Mononuclear cell (primary cell): ENCODE results near the gene USP24. TPM values are rescaled to one million over a fixed set of nuclear protein-coding genes. Genes with fewer than 3 reads are reported as not detected.

ENCODE experiments used
- H3K27me3 ChIP-seq: 2 replicates; pipeline ENCODE4 v1.6.0; 2011; ENCODE audit warnings: low read length, control low read depth; ENCODE audit not compliant: insufficient read depth
- H3K4me1 ChIP-seq: 2 replicates; pipeline ENCODE4 v1.5.1; 2011; ENCODE audit warnings: mild to moderate bottlenecking, low read length, control low read depth; ENCODE audit not compliant: insufficient read depth
- H3K4me3 ChIP-seq: 2 replicates; pipeline ENCODE4 v1.5.1; 2011; ENCODE audit warnings: mild to moderate bottlenecking, low read length, moderate library complexity
- H3K9me3 ChIP-seq: 2 replicates; pipeline ENCODE4 v1.5.1; 2011; ENCODE audit warnings: low read depth, mild to moderate bottlenecking, control low read depth, low read length
- total RNA-seq: library from RNA; depleted of rRNA; stranded (reverse); fragments of >200 nt; gene quantifications from one replicate; pipeline ENCODE4 v1.2.3, GENCODE V29; 2012

Gene USP24, protein sequence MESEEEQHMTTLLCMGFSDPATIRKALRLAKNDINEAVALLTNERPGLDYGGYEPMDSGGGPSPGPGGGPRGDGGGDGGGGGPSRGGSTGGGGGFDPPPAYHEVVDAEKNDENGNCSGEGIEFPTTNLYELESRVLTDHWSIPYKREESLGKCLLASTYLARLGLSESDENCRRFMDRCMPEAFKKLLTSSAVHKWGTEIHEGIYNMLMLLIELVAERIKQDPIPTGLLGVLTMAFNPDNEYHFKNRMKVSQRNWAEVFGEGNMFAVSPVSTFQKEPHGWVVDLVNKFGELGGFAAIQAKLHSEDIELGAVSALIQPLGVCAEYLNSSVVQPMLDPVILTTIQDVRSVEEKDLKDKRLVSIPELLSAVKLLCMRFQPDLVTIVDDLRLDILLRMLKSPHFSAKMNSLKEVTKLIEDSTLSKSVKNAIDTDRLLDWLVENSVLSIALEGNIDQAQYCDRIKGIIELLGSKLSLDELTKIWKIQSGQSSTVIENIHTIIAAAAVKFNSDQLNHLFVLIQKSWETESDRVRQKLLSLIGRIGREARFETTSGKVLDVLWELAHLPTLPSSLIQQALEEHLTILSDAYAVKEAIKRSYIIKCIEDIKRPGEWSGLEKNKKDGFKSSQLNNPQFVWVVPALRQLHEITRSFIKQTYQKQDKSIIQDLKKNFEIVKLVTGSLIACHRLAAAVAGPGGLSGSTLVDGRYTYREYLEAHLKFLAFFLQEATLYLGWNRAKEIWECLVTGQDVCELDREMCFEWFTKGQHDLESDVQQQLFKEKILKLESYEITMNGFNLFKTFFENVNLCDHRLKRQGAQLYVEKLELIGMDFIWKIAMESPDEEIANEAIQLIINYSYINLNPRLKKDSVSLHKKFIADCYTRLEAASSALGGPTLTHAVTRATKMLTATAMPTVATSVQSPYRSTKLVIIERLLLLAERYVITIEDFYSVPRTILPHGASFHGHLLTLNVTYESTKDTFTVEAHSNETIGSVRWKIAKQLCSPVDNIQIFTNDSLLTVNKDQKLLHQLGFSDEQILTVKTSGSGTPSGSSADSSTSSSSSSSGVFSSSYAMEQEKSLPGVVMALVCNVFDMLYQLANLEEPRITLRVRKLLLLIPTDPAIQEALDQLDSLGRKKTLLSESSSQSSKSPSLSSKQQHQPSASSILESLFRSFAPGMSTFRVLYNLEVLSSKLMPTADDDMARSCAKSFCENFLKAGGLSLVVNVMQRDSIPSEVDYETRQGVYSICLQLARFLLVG (N-terminal part only)
- total RNA-seq: 101 TPM

DNA sequence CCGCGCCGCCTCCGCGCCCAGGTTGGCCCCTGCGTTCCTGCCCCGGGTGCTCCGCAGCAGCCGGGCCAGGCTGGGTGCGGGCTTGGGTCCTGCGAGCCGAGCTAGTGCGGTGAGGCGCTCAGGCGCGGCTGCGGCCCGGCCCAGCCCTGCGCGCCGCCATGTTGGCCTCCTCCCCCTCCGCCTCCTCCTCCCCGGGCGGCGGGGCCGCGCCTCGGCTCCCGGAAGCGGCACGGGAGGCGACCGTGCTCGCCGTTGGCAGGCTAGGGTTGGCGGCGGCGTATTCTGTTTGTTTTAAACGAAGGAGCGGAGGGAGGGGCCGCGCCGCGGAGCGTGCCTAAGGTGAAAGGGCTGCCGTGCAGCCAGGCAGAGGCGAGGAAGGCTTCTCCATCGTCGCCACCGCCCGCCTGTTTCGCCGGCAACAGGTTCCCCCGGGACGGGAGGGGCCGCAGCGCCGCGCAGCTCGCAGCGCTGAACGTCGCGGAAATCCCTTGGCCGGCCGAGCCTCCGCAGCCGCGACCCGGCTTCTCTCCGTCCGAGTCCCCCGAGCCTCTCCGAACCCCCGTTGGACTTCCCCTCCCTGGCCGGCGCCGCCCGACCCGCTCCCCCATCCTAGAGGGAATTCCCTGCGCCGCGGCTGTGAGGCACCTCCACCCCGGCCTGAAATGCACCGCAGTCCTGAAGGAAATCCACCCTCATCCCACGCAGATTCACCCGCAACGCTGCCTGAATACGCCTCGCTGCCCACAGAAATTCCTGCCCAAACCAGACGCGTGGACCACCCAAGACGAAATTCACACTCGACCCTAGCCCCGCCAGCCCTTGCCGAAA is at the start of gene USP24:
Gene USP24, minus strand, starts transcription at position 171 of the 828 bp plus-strand sequence. CDS start 251 bp downstream, outside the sequence.
- H3K4me3 ChIP-seq: peak within 1 kb of the TSS; percentile 94

DNA sequence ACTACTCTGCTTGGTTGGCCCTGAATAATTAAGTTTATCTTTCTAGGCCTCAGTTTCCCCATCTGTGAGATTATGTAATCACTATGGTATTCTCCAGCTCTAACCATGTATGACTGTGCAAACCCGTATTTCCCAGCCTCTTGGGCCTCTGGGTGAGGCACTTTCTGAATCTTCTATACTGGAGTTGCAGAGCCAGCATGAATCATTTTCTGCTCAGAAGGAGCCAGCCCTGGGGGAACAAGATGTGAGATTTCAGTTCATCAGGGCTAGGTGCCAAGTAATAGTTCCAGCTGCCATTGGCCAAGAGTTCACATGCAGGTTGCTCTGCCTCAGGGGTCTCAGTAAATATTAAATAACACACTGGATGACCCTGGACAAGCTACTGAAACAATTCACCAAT is 47.7 kb upstream of the USP24 start:
- H3K4me1 ChIP-seq: peaks cover 39% of the 10 kb centered on the region
- H3K9me3 ChIP-seq: no peaks in the 10 kb centered on the region
- no peak overlapping the region for H3K4me3 ChIP-seq
- H3K27me3 ChIP-seq: no peaks in the 10 kb centered on the region

More for the DNA sequence above, at the start of gene USP24:
- H3K4me1 ChIP-seq: peaks cover 65% of the 10 kb centered on the region
- H3K9me3 ChIP-seq: no peaks in the 10 kb centered on the region
- no peaks in the 10 kb centered on the region for H3K27me3 ChIP-seq

DNA sequence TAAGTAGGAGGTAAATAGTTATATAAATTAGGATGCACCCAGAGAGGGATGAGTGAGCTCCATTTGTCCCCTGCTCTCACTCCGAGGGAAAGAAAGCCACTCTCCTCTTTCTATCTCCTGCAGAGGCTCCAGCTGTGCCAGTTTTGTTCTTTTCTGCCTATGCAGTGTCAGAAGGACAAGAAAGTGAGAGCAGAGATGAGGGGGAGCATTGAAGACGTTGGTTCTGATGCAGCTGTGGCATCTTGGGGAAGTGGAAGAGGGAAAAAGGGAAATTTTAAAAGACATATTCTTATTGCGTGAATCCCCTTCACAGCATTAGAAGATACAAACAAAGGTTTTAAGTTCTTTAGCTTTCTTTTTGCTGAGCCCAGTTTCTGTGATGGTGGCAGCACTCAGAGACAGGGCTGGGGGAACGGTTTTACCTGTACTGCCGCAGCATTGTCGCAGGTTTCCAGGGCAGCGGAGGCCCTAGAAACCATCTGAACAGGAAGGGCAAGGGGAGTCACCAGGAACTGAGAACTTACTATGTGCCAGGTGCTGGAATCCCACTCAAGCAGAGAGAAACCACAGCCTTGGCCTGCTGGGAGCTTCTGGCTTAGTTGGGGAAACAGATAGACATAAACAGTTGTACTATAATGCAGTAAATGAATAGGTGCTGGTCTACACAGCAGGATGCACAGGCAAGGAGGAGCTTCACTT is 44.9 kb upstream of the USP24 start:
- Histone ChIP-seq H3K27me3 (no peaks in the 10 kb centered on the region), H3K4me1 (peaks cover 44% of the 10 kb centered on the region), H3K9me3 (no peaks in the 10 kb centered on the region), H3K4me3 (no peak overlapping the region)

DNA sequence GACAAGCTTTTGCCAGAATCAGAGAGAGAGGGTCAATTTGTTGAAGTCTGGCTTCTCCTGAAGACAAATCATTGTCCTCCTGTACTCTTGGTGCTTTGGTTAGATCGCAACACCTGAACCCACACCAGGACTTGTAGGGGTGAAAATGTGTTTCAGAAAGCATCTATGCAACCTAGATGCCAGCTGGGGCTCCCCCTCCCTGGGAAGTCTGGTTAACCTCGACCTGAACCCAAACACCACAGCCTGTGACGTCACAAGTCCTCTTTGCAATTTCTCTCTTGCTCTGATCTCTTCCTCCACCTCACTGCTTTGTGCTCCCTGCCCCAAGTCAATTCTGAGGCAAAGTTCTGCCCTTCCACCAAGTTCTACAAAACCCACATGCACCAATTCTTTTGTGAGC is 42.8 kb upstream of the USP24 start:
- no peaks in the 10 kb centered on the region for H3K27me3 ChIP-seq
- H3K4me1 ChIP-seq: peaks cover 45% of the 10 kb centered on the region
- no peaks in the 10 kb centered on the region for H3K9me3 ChIP-seq
- H3K4me3 ChIP-seq: no peak overlapping the region

DNA sequence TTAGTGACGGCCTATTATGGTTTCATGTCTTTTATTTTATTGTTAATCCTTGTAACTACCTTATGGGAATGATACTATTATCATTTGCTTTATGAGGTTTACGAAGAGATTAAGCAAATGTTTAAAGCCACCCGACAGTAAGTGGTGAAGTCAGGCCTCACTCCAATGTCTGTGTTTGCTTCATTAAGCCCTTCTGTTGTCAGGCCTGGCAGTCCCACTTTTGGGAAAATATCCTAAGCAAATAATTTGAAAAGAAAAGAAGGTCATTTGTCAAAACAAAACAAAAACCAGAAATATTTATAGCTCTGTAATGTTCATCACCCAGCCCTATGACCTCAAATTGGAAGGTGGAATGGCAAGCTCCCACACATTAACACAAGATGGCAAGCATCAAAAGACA is 40.7 kb upstream of the USP24 start:
- Histone ChIP-seq H3K27me3 (no peaks in the 10 kb centered on the region), H3K4me3 (no peak overlapping the region), H3K4me1 (peaks cover 38% of the 10 kb centered on the region), H3K9me3 (no peaks in the 10 kb centered on the region)

DNA sequence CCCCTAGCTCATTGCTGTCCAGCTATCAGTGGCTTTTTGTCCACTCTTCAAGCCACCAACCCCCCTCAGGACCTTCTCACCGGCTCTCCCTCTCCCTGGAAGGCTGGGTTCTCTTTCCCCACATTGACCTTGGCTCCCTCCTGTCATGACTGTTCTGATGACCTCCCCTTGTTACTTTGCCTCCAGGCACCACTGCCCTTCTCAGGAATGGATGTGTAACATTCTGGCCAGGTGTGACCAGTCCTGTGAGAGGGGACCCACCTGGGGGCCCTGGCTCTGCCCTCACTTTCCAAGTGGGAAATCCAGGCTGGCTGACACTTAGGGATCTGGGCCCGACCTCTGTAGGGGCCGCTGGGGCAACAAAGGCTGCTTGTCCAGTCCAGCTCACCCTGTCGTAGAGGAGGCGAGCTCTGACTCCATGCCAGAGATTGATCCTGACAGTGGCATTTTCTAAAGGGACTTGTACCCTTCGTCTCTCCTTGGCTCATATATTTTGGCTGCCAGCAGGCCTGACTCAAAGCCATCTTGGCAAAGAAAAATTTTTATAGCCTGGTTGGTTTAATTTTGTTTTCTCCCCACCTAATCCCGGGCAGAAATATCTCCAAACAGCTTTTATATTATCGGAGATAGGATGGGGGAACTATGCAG is 37.9 kb upstream of the USP24 start:
- Histone ChIP-seq H3K4me1 (peaks cover 12% of the 10 kb centered on the region), H3K9me3 (no peaks in the 10 kb centered on the region), H3K27me3 (no peaks in the 10 kb centered on the region), H3K4me3 (no peak overlapping the region)

DNA sequence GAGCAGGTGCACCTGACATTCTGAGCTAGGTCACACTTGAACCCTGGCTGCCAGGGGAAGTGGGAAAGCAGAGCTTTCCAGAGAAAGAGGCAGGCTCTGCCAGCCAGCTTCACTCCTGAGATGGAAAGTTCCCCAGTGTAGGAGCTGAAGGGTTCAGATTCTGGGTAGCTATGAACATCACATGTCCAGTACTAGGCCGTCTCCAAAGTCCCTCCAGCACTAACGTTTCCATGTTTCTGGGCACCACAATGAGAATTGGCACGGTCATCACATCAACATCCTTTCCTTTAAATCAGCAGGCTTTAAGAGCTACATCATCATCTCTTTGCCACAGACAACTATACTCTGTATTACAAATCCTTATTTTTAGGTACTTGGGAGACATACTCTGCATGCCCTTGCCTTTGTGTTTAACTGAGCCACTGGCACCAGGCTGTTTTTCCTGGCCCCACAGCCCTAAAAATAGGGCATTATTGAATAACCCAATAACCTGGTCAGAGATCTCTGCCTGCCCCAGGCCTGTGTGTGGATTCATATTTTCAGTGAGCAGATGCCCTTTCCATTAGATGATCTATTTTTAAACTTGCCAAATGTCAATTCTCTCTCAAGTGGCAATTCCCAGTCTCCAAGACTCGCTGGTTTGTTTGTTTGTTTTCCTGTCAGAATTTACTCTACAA is 35.4 kb upstream of the USP24 start:
- no peak overlapping the region for H3K4me3 ChIP-seq

DNA sequence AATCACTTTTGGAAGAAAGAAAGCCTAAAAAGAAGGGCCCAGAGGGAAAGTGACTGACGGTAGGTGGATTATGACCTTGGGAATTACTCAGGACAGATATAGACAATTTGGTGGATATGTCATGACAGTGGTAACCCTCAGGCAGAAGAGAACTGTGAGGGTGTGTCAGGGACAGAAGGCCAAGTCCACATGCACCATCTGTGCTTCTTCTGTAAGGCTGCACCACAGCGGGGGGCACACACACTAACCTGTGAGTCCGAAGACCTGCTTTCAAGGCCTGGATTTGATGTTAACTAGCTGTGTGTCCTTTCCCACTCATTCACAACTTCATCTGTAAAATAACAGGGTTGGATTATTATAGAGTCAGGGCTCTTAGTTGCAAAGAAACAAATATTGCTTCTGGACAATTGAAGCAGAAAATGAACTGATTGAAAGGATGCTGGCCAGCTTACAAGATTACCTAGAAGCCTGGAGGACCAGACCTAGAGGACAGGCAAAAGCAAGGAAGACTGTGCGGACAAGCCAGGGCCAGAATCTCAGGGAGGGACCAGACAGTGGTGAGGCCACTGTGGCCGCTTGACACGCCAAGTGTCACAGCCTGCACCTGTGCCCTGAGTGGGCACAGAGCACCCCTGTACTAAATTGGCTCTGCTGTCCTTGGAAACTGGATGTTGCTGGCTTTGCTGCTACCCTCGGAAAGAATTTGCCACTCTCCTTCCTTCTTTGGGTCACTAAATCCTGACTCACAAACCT is 34.7 kb upstream of the USP24 start:
- no peak overlapping the region for H3K4me3 ChIP-seq
- peaks cover 15% of the 10 kb centered on the region for H3K4me1 ChIP-seq
- H3K27me3 ChIP-seq: no peaks in the 10 kb centered on the region
- no peaks in the 10 kb centered on the region for H3K9me3 ChIP-seq

More for the DNA sequence above, 35.4 kb upstream of the USP24 start:
- Histone ChIP-seq H3K4me1 (peaks cover 8% of the 10 kb centered on the region), H3K27me3 (no peaks in the 10 kb centered on the region), H3K9me3 (no peaks in the 10 kb centered on the region)

DNA sequence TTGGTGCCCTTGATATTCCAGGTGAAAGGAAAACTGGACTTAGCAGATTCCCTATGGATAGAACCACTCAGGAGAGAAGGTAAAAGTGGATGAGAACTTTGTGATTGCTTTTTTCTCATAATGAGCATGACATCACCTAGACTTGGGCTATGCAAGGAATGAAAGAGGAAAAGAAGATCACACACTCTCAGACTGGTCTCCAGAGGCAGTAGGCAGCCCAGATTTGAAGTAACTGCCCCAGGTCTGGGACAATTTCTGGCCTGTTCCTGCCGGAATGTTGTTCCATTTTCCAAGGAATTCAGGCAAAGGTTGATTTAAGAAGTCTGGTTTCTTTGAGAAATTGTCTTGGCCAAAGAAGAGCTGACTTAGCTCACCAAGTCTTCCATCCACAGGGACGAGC is 31.7 kb upstream of the USP24 start:
- H3K27me3 ChIP-seq: no peaks in the 10 kb centered on the region
- H3K9me3 ChIP-seq: no peaks in the 10 kb centered on the region
- H3K4me3 ChIP-seq: no peak overlapping the region
- peaks cover 23% of the 10 kb centered on the region for H3K4me1 ChIP-seq

DNA sequence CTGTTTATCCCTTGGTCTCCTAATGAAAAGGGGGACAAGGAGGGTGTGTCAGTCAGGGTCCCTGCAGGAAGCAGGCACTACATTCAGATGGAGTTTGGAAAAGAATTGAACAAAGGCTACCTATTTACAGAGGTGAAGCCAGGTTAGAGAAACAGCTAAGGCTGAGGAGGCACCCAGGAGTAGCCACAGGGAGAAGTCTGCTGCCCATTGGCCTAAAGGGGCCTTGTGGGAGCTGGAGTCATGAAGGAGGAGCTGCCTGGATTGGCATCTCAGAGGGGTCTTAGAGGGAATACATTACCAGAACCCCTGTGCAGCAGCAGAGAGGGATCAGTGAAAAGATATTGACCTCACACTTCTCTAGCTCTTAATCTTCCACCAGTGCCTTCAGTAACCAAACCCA is 31.2 kb upstream of the USP24 start:
- Histone ChIP-seq H3K4me1 (peaks cover 23% of the 10 kb centered on the region), H3K27me3 (no peaks in the 10 kb centered on the region), H3K9me3 (no peaks in the 10 kb centered on the region), H3K4me3 (no peak overlapping the region)

DNA sequence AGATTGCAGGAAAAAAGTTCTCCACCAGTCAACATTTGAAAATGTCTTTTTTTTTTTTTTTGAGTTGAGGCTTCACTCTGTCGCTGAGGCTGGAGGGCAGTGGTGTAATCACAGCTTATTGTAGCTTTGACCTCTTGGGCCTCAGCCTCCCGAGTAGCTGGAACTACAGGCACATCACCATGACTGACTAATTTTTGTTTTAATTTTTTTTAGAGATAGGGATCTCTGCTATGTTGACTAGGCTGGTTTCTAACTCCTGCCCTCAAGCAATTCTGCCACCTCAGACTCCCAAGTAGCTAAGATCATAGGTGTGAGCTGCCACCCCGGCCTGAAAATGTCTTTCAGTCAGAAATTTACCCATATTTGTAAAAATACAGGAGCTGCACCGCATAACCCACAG is 30.6 kb upstream of the USP24 start:
- Histone ChIP-seq H3K9me3 (no peaks in the 10 kb centered on the region), H3K4me1 (peaks cover 23% of the 10 kb centered on the region), H3K27me3 (no peaks in the 10 kb centered on the region), H3K4me3 (no peak overlapping the region)

DNA sequence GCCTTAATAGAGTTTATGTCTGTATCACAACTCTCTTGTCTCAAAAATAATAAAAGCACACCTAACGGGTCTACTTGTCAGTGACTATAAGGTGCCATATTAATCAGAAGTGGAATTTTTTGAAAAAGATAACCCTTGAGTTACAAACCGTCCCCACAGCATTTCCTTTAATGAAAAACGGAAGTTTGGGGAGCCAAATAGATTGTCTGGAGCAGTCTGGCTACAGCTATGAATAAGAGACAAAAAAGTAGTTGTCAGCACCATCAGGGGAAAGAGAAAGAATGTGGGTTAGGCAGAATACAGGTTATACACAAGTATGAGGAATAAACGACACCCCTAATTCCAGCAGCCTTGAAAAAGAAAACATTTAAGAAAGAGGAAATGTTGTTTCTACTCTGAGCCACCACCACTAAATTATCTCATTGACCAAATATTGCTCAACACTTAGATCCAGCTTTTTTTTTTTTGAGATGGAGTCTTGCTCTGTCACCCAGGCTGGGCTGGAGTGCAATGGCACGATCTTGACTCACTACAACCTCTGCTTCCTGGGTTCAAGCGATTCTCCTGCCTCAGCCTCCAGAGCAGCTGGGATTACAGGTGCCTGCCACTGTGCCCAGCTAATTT is 29.4 kb upstream of the USP24 start:
- H3K4me3 ChIP-seq: no peak overlapping the region
- H3K9me3 ChIP-seq: no peaks in the 10 kb centered on the region
- H3K27me3 ChIP-seq: no peaks in the 10 kb centered on the region
- H3K4me1 ChIP-seq: peaks cover 23% of the 10 kb centered on the region
